Panc1 (cell line): Measurements from ENCODE around the gene MAP3K1. TPM values are rescaled to one million over a fixed set of nuclear protein-coding genes. Genes with fewer than 3 reads are reported as not detected.

Experiments used
- ATAC-seq: fragments of 200-7000 bp; cut with Tn5 transposase; 2 replicates; pipeline ENCODE4 v1.9.1; 2020; ENCODE audit warnings: mild to moderate bottlenecking, moderate library complexity
- BruUV-seq: library from RNA; stranded (reverse); fragments of 400-500 nt; replicated peaks from 2 replicates; lab custom pipeline; 2021; lab: Mats Ljungman, UMichigan
- CTCF ChIA-PET: fragments of 300-600 bp; sonication (Branson Sonifier 250); formaldehyde crosslinking; loops from one replicate; lab custom pipeline; 2022; ENCODE audit warnings: antibody characterized with exemption; lab: Charles Lee
- POLR2A ChIA-PET: fragments of 300-600 bp; sonication (Branson Sonifier 250); formaldehyde crosslinking; loops from one replicate; lab custom pipeline; 2022; ENCODE audit warnings: antibody characterized with exemption; lab: Charles Lee
- DNase-seq: peaks from one replicate; pipeline ENCODE4 v3.0.0-alpha.2; 2010; ENCODE audit warnings: low read depth, low spot score
- H3K27ac ChIP-seq: 2 replicates; pipeline ENCODE4 v1.5.1; 2011; ENCODE audit warnings: mild to moderate bottlenecking, low read length, inconsistent platforms
- H3K27me3 ChIP-seq: fragments of 200-500 bp; sonication (Bioruptor generic); 2 replicates; pipeline ENCODE4 v1.6.0; 2014; ENCODE audit warnings: low read length, inconsistent platforms; ENCODE audit not compliant: control insufficient read depth, insufficient read depth
- H3K36me3 ChIP-seq: fragments of 200-500 bp; sonication (Bioruptor generic); 2 replicates; pipeline ENCODE4 v1.5.1; 2014; ENCODE audit warnings: inconsistent platforms, mild to moderate bottlenecking, low read length, moderate library complexity; ENCODE audit not compliant: control insufficient read depth, insufficient read depth
- H3K4me1 ChIP-seq: 2 replicates; pipeline ENCODE4 v1.5.1; 2011; ENCODE audit warnings: inconsistent platforms, mild to moderate bottlenecking, low read length, moderate library complexity; ENCODE audit not compliant: control insufficient read depth, insufficient read depth
- H3K4me3 ChIP-seq, 2 experiments: 2 replicates each; pipeline ENCODE4 v1.5.1; 2011 to 2012; ENCODE audit warnings: low read depth in 2 of 2, low read length in 2 of 2, mild to moderate bottlenecking in 2 of 2, inconsistent platforms in 1 of 2, moderate library complexity in 1 of 2
- H3K9me3 ChIP-seq: fragments of 200-500 bp; sonication (Bioruptor generic); 2 replicates; pipeline ENCODE4 v1.5.1; 2014; ENCODE audit warnings: low read depth, mild to moderate bottlenecking, inconsistent platforms, low read length, moderate library complexity; ENCODE audit not compliant: control insufficient read depth, insufficient read depth
- POLR2AphosphoS5 ChIP-seq: IDR thresholded peaks from 2 replicates; pipeline ENCODE4 v1.6.1; 2012; ENCODE audit warnings: mild to moderate bottlenecking, low read depth, low read length, moderate library complexity
- REST ChIP-seq, 2 experiments: IDR thresholded peaks; 2 replicates each; pipeline ENCODE4 v1.6.1; 2011 to 2012; ENCODE audit warnings: low read depth in 2 of 2, control low read depth in 1 of 2, low read length in 1 of 2, mild to moderate bottlenecking in 1 of 2, moderate library complexity in 1 of 2; ENCODE audit not compliant: insufficient read depth in 1 of 2
- SIN3A ChIP-seq: IDR thresholded peaks from 2 replicates; pipeline ENCODE4 v1.6.1; 2012; ENCODE audit warnings: low read depth, mild to moderate bottlenecking, low read length, moderate library complexity, borderline replicate concordance; ENCODE audit not compliant: insufficient read depth
- TCF7L2 ChIP-seq: IDR thresholded peaks from 2 replicates; pipeline ENCODE4 v1.6.1; 2011; ENCODE audit warnings: mild to moderate bottlenecking, low read depth, low read length, inconsistent platforms
- in situ Hi-C: cut with HindIII; loops from 2 replicates; pipeline ENCODE4 v1.10.0; 2016; ENCODE audit warnings: low sequenced_read_pairs, low pct_unique_long_range_greater_than_20kb
- intact Hi-C: fragments of 100-400 bp; cut with micrococcal nuclease; formaldehyde crosslinking; loops from one replicate; pipeline ENCODE4 v1.10.0; 2022; ENCODE audit not compliant: unreplicated experiment
- total RNA-seq: library from RNA; stranded (reverse); gene quantifications from one replicate; pipeline ENCODE4 v1.2.1, GENCODE V29; 2021; ENCODE audit not compliant: unreplicated experiment
- TF ChIP-seq, protein P1 (sequence below): fragments of 450-650 bp; IDR thresholded peaks from 2 replicates; pipeline ENCODE4 v1.5.1; 2017; ENCODE audit warnings: mild to moderate bottlenecking

The MAP3K1 gene
- total RNA-seq, 1 experiment from 2014 or later, result 6.2 TPM

- DNase-seq (no peak), ATAC-seq (no peak)
- H3K27me3 ChIP-seq, result peaks cover 6% of the 10 kb centered on the region
- ChIA-PET CTCF (no interaction called here), POLR2A (no interaction called here)
- in situ Hi-C loops, result no loop called here
- BruUV-seq, result no TSS peak
- H3K4me1 ChIP-seq, result no peaks in the 10 kb centered on the region
- H3K36me3 ChIP-seq, result no peaks in the 10 kb centered on the region
- TF ChIP-seq POLR2AphosphoS5 (no peak), REST (IDR thresholded peaks at IDR 0.05; ENCODE audit: insufficient read depth in 1 of 2, low read depth in 2 of 2, low read length in 1 of 2) (no peak), TCF7L2 (no peak), SIN3A (no peak)
- TF ChIP-seq, protein P1, sequence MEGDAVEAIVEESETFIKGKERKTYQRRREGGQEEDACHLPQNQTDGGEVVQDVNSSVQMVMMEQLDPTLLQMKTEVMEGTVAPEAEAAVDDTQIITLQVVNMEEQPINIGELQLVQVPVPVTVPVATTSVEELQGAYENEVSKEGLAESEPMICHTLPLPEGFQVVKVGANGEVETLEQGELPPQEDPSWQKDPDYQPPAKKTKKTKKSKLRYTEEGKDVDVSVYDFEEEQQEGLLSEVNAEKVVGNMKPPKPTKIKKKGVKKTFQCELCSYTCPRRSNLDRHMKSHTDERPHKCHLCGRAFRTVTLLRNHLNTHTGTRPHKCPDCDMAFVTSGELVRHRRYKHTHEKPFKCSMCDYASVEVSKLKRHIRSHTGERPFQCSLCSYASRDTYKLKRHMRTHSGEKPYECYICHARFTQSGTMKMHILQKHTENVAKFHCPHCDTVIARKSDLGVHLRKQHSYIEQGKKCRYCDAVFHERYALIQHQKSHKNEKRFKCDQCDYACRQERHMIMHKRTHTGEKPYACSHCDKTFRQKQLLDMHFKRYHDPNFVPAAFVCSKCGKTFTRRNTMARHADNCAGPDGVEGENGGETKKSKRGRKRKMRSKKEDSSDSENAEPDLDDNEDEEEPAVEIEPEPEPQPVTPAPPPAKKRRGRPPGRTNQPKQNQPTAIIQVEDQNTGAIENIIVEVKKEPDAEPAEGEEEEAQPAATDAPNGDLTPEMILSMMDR, result no peak
- H3K27ac ChIP-seq, result no peak overlapping the region
- intact Hi-C loops, result no loop called here
- no peak overlapping the region for H3K4me3 ChIP-seq
- H3K9me3 ChIP-seq, result no peaks in the 10 kb centered on the region
Observed at GRCh38 chr5:56786346-56786745, 29.0 kb upstream of the MAP3K1 start.

GRCh38 chr5:56791396-56791795 is 24.0 kb upstream of the MAP3K1 start:
- POLR2A ChIA-PET, result no interaction called here
- in situ Hi-C loops (no loop called here), intact Hi-C loops (no loop called here)

More at GRCh38 chr5:56791396-56791795, 24.0 kb upstream of the MAP3K1 start:
- no peak for ATAC-seq
- Histone ChIP-seq H3K9me3 (no peaks in the 10 kb centered on the region), H3K36me3 (no peaks in the 10 kb centered on the region), H3K27me3 (peaks cover 2% of the 10 kb centered on the region; the same call in 1 of the 2 replicates), H3K4me3 (no peak overlapping the region), H3K4me1 (no peaks in the 10 kb centered on the region), H3K27ac (no peak overlapping the region)
- BruUV-seq, result no TSS peak
- TF ChIP-seq POLR2AphosphoS5, result no peak
- no peak for TF ChIP-seq SIN3A
- TF ChIP-seq, protein P1, result no peak
- TF ChIP-seq TCF7L2, result no peak
- no peak for TF ChIP-seq REST (IDR thresholded peaks at IDR 0.05; ENCODE audit: insufficient read depth in 1 of 2, low read depth in 2 of 2, low read length in 1 of 2)
- CTCF ChIA-PET, result no interaction called here
- DNase-seq, result no peak
